ENCODE measurements around the gene PMPCA.

- TF ChIP-seq, protein P1, sequence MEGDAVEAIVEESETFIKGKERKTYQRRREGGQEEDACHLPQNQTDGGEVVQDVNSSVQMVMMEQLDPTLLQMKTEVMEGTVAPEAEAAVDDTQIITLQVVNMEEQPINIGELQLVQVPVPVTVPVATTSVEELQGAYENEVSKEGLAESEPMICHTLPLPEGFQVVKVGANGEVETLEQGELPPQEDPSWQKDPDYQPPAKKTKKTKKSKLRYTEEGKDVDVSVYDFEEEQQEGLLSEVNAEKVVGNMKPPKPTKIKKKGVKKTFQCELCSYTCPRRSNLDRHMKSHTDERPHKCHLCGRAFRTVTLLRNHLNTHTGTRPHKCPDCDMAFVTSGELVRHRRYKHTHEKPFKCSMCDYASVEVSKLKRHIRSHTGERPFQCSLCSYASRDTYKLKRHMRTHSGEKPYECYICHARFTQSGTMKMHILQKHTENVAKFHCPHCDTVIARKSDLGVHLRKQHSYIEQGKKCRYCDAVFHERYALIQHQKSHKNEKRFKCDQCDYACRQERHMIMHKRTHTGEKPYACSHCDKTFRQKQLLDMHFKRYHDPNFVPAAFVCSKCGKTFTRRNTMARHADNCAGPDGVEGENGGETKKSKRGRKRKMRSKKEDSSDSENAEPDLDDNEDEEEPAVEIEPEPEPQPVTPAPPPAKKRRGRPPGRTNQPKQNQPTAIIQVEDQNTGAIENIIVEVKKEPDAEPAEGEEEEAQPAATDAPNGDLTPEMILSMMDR (IDR thresholded peaks at IDR 0.05; ENCODE audit: low read depth, low read length) = no peak
- no peak for TF ChIP-seq EZH2phosphoT487 (IDR thresholded peaks at IDR 0.05; ENCODE audit: low read depth)
Observed at GRCh38 chr9:136381311-136381710, 29.1 kb upstream of the PMPCA start.

Measured in OCI-LY3 (cell line).